ENCODE measurements around the gene SNRPA.
"Not testable (repeated sequence)": the region's sequence is repeated elsewhere in the genome, so short reads cannot be mapped to it uniquely, and the experiment has no call there.

The SNRPA gene

DNA sequence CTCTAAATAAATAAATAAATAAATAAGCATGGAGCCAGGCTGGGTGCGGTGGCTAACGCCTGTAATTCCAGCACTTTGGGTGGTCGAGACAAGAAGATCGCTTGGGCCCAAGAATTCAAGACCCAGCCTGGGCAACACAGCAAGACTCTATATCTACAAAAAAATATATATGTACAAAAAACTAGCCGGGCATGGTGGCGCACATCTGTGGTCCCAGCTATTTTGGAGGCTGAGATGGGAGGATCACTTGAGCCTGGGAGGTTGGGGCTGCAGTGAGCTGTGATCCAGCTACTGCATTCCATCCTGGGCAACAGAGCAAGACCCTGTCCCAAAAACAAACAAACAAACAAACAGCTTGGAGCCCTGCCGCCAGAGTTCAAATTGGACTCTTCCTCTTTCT, 3.5 kb upstream of the SNRPA start:
- no peak for DNase-seq

DNA sequence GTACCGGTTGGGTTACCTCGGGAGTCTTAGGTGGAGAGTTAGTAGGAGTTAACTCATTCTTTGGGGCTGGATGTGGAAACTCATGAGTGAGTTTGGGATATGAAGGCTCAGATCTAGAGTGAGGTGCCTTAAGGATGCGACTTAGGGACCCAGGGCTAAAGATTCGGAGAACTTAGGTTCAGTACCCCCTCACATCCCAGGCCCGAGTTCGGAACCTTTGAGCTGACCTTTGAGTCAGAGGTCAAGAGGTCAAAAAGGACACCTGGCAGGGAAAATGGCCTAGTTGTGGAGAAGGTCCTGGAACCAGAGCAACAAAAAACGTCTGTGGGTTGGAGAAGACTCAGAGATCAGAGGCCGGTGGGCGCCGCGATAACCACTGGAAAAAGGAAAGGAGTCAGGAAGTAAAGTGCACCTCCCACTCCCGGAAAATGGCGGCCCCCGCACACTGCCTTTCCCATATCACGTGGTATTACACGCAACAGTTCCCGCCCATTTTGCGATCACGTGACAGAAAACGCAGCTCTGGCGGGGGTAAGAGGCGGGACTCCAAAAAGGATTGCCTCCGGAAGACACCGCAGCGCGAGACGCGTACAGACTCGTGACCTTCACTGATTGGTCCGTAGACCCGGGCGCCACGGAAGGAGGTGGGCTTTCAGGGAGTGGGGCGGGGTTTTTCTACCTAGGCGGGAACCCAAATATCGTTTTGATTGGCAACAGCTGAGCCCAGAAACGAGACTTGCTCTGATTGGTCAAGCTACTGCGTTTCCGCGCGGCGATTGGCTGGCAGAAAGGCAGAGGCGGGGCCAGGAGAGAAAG, 737 bp upstream of the SNRPA start, which contains the start of gene ACTMAP:
ACTMAP (minus strand) TSS at position 420 of the 816 bp plus-strand sequence. CDS start 674 bp downstream, outside the sequence.
- DNase-seq = peak; percentile 99

DNA sequence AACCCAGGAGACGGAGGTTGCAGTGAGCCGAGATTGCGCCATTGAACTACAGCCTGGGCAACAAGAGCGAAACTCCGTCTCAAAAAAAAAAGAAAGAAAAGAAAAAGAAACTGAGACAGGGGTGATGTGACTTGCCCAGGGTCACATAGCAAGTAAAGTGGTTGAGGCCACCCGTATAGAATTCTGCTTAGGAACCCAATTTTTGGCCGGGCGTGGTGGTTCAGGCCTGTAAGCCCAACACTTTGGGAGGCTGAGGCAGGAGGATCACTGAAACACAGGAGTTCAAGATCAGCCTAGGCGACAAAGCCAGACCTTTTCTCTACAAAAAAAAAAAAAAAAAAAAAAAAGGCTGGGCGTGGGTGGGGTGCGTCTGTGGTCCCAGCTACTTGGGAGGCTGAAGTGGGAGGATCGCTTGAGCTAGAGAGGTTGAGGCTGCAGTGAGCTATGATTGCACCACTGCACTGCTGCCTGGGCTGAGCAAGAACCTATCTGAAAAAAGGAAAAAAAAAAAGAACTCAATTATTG, 1.3 kb downstream of the SNRPA start:
- DNase-seq = no peak

DNA sequence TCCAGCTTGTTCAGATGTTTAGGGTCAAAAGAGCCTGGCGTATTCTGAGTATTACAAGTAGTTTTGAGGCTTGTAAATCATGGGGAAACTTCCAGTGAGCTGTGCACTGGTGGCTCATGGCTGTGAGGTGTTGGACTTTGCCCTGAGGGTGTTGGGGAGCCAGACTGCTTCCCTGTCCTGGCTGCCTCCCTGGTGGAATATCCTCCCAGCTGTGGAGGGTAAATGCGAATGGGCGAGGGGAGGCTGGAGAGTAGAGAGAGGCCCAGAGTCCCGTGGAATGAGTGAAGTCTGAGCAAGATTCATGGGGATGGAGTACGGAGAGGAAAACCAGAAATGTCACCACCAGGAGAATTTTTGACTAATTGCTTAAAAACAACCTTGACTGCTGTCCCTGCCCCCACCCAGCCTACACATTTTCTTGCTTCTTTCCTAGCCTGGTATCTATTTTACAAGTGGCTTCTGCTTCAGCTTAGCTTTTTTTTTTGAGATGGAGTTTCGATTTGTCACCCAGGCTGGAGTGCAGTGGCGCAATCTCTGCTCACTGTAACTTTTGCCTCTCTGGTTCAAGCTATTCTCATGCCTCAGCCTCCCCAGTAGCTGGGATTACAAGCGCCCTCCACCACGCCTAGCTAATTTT, 3.7 kb downstream of the SNRPA start:
- DNase-seq = no peak

- DNase-seq = no peak
Measured at GRCh38 chr19:40755248-40755624, 4.2 kb downstream of the SNRPA start.

DNA sequence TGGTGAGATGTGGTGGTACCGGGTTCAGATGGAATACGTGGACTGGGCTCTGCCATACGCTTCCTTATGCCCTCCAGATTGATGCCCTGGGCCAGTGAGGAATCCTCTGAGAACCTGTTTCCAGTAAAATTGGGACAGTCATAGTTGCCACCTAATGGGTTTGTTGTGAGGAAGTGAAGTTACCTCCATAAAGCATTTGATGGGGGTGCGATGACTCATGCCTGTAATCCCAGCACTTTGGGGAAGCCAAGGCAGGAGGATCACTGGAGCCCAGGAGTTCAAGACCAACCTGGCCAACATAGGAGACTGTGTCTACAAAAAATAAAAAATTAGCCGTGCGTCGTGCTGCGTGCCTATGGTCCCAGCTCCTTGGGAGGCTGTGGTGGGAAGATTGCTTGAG, 4.8 kb downstream of the SNRPA start:
- no peak for DNase-seq

- DNase-seq = no peak
Measured at GRCh38 chr19:40756502-40757110, 5.6 kb downstream of the SNRPA start.

DNA sequence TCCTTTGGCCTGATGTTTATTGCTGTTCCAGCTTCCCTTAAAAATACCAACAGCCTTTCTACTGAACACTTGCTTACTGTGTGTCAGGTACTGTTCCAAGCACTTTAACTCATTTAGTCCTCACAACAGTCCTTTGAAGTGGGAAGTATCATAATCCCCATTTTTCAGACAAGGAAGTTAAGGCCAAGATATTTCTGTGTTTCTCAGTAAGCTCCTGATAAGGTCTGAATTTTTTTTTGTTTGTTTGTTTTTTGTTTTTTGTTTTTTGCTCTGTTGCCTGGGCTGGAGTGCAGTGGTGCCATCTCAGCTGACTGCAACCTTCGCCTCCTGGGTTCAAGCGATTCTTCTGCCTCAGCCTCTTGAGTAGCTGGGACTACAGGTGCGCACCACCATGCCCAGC, 7.5 kb downstream of the SNRPA start:
- DNase-seq = no peak

GRCh38 chr19:40759352-40759751, 8.3 kb downstream of the SNRPA start:
- DNase-seq = no peak

GRCh38 chr19:40762754-40763470, 11.9 kb downstream of the SNRPA start:
- DNase-seq = no peak

- no peak for DNase-seq
Measured at GRCh38 chr19:40763526-40763925, 12.5 kb downstream of the SNRPA start.

DNA sequence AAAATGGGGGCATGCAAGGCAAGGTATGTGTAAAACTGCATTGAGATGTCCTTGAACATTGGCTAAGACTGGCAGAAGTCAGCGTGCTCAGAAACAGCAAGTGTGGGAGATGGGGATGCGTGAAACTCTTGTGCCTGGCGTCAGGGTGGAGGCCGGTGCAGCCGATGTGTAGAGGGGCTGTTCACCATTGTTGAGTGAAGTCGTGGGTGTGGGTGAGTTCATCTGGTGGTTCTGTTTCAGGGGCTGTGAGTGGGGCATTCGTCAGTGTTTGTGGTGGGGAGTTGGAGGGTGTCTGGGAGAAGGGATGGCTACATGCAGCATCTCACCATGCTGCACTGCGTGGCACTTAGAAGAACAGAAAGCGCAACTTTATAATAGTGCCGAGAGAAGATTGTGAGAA, 13.0 kb downstream of the SNRPA start:
- no peak for DNase-seq

DNA sequence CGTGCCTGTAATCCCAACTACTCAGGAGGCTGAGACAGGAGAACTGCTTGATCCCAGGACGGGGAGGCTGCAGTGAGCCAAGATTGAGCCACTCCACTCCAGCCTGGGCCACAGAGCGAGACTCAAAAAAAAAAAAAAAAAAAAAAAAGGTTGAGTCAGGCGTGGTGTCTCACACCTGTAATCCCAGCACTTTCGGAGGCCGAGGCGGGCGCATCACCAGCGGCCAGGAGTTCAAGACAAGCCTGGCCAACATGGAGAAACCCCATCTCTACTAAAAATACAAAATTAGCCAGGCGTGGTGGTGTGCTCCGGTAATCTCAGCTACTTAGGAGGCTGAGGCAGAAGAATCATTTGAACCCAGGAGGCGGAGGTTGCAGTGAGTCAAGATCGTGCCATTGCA, 15.4 kb downstream of the SNRPA start:
- not testable (repeated sequence) for DNase-seq

DNA sequence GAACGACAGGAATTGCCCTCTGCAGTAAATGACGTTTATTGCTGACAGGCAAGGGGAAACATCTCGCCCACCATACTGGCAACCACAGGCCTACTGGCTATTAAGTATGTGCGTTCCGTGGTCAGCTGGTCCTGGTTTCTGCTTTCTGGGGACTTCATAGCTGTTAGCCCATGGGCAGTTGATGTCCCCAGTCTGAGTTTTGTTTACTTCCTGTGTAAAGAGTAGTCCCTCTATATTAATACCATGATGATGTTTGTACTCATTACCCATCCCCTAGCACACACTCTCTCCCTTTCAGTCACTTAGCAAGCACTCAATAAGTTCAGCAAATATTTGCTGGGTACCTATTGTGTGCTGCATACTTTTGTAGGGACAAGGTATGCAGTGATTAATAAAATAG, 17.9 kb downstream of the SNRPA start:
- no peak for DNase-seq

DNA sequence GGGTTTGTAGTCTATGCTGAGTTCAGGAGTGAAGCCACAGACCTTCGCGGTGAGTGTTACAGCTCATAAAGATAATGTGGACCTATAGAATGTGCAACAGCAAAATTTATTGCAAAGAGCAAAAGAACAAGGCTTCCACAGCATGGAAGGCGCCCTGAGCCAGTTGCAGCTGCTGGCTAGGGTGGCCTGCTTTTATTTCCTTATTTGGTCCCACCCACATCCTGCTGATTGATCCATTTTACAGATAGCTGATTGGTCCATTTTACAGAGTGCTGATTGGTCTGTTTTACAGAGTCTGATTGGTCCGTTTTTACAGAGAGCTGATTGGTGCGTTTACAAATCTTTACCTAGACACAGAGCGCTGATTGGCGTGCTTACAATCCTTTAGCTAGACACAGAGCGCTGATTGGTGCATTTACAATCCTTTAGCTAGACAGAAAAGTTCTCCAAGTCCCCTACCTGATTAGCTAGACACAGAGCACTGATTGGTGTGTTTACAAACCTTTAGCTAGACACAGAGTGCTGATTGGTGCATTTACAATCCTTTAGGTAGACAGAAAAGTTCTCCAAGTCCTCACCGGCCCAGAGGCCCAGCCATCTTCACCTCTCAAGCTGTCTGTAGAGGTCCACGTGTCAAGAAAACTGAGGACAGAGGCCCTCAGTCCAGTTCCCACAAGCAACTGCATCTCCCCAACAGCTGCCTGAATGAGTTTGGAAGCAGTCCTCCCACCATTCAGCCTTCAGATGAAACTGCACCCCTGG, 20.3 kb downstream of the SNRPA start:
- not testable (repeated sequence) for DNase-seq

DNA sequence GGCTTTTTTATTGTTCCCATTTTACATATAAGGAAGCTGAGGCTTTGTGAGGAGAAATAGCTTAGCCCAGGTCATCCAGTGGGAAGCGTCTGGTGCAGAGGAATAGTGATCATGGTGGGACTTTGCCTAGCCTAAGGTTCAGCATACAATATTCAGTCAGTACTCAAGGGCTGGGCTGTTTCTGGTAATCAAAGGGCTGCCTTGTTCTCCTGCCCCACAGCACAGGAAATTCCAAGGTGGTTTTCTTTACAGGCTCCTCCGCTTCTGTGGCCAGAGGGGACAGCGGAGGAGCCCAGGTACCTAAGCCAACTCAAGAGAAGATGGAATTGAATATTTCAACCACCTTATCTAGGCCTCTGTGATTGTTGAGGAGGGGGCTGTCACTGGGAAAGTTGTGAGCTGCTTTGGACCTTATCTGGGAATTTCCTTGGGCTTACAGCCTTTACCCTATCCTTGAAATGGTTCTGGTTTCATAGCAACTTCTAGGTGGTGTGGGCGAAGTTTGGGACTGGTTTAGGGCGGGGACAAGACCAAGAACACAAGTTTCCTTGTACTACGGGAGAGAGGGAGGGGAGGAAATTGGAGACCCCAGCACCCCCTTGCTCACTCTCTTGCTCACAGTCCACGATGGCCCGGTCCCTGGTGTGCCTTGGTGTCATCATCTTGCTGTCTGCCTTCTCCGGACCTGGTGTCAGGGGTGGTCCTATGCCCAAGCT, 24.1 kb downstream of the SNRPA start, which contains the start of gene MIA:
MIA (plus strand) TSS at position 606 of the 716 bp plus-strand sequence; CDS start at position 628, 22 bp downstream.
- DNase-seq = no peak

DNA sequence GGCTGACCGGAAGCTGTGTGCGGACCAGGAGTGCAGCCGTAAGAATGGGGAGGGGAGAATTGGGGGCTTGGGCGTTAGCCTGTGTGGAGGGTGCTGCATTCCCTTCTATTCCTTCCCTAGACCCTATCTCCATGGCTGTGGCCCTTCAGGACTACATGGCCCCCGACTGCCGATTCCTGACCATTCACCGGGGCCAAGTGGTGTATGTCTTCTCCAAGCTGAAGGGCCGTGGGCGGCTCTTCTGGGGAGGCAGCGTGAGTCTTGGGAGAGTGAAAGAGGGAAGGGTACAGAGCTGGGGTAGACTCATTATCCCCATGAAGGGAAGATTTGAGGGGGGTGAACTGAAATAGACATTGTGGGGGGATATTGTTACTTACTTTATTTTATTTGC, 24.6 kb downstream of the SNRPA start:
- DNase-seq = no peak

DNA sequence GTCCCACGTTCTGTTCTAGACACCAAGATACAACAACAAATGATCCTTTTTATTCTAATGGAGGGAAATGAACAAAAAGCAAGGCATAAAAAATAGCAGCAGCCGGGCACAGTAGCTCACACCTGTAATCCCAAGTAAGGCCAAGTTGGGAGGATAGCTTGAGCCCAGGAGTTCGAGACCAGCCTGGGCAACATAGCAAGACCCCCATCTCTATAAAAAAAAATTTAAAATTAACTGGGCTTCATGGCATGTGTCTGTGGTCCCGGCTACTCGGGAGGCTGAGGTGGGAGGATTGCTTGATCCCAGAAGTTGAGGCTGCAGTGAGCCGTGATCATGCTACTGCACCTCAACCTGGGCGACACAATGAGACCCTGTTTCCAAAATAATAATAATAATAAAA, 25.4 kb downstream of the SNRPA start:
- DNase-seq = no peak

- peak; percentile 81 for DNase-seq
Measured at GRCh38 chr19:40776932-40777644, 26.1 kb downstream of the SNRPA start.

- no peak for DNase-seq
Measured at GRCh38 chr19:40777645-40777936, 26.6 kb downstream of the SNRPA start.
